Mesothelial cell of epicardium (in vitro differentiated cells): Measurements from ENCODE around the gene PLD5. TPM values are rescaled to one million over a fixed set of nuclear protein-coding genes. Genes with fewer than 3 reads are reported as not detected.
"Not testable (repeated sequence)": the region's sequence is repeated elsewhere in the genome, so short reads cannot be mapped to it uniquely, and the experiment has no call there.

Experiments used
- DNase-seq, 2 experiments: peaks; one replicate each; pipeline ENCODE4 v3.0.0; 2021; ENCODE audit warnings: low spot score in 2 of 2; ENCODE audit not compliant: unreplicated experiment in 2 of 2
- H3K27ac Mint-ChIP-seq: 2 replicates; pipeline ENCODE4 v1.8.0; 2021; ENCODE audit warnings: mixed read lengths
- H3K27me3 Mint-ChIP-seq: 2 replicates; pipeline ENCODE4 v1.8.0; 2021; ENCODE audit warnings: low read depth, mixed read lengths
- H3K36me3 Mint-ChIP-seq: 2 replicates; pipeline ENCODE4 v1.8.0; 2021; ENCODE audit warnings: mixed read lengths
- H3K4me1 Mint-ChIP-seq: 2 replicates; pipeline ENCODE4 v1.8.0; 2021; ENCODE audit warnings: mixed read lengths
- H3K4me3 Mint-ChIP-seq: 2 replicates; pipeline ENCODE4 v1.8.0; 2021; ENCODE audit warnings: mild to moderate bottlenecking, moderate library complexity, mixed read lengths
- H3K9me3 Mint-ChIP-seq: 2 replicates; pipeline ENCODE4 v1.8.0; 2021; ENCODE audit warnings: mixed read lengths
- CTCF ChIP-seq: fragments of 200-600 bp; sonication (generic); IDR thresholded peaks from one replicate; pipeline ENCODE4 v1.5.0; 2021; ENCODE audit warnings: antibody characterized with exemption; ENCODE audit not compliant: unreplicated experiment
- total RNA-seq: library from RNA; stranded (reverse); gene quantifications from 3 replicates; pipeline ENCODE4 v1.2.1, GENCODE V29; 2021

PLD5 gene
- total RNA-seq, 1 donor from 2014 or later = 4.3 TPM

- H3K4me3 Mint-ChIP-seq = no peak overlapping the region
- H3K4me1 Mint-ChIP-seq = peaks cover 7% of the 10 kb centered on the region
- no peak overlapping the region for H3K27ac Mint-ChIP-seq
- DNase-seq = no peak
- H3K27me3 Mint-ChIP-seq = peaks cover 2% of the 10 kb centered on the region
- peaks cover 19% of the 10 kb centered on the region for H3K9me3 Mint-ChIP-seq
- no peak for TF ChIP-seq CTCF
- H3K36me3 Mint-ChIP-seq = peaks cover under 1% of the 10 kb centered on the region
These were observed 206.4 kb downstream of the PLD5 start for GRCh38 chr1:242318140-242318539.

- not testable (repeated sequence) for DNase-seq, H3K4me3 Mint-ChIP-seq, H3K27me3 Mint-ChIP-seq, H3K36me3 Mint-ChIP-seq, H3K27ac Mint-ChIP-seq, H3K4me1 Mint-ChIP-seq
- peaks cover 23% of the 10 kb centered on the region for H3K9me3 Mint-ChIP-seq
These were observed 209.6 kb downstream of the PLD5 start for GRCh38 chr1:242314865-242315264.

- H3K9me3 Mint-ChIP-seq = peaks cover 23% of the 10 kb centered on the region
- not testable (repeated sequence) for H3K27me3 Mint-ChIP-seq, DNase-seq, H3K27ac Mint-ChIP-seq, H3K4me3 Mint-ChIP-seq, H3K36me3 Mint-ChIP-seq, H3K4me1 Mint-ChIP-seq
These were observed 210.3 kb downstream of the PLD5 start for GRCh38 chr1:242314085-242314649.

- not testable (repeated sequence) for H3K4me3 Mint-ChIP-seq, H3K27me3 Mint-ChIP-seq, H3K4me1 Mint-ChIP-seq, H3K36me3 Mint-ChIP-seq, H3K27ac Mint-ChIP-seq, DNase-seq
- H3K9me3 Mint-ChIP-seq = peaks cover 22% of the 10 kb centered on the region
These were observed 215.8 kb downstream of the PLD5 start for GRCh38 chr1:242308681-242309080.

- H3K9me3 Mint-ChIP-seq, H3K27me3 Mint-ChIP-seq, H3K4me3 Mint-ChIP-seq, H3K27ac Mint-ChIP-seq, H3K4me1 Mint-ChIP-seq, H3K36me3 Mint-ChIP-seq, DNase-seq: not testable (repeated sequence)
These were observed 230.7 kb downstream of the PLD5 start for GRCh38 chr1:242293781-242294180.

- H3K9me3 Mint-ChIP-seq, H3K27ac Mint-ChIP-seq, H3K36me3 Mint-ChIP-seq, H3K4me3 Mint-ChIP-seq, H3K27me3 Mint-ChIP-seq, H3K4me1 Mint-ChIP-seq, DNase-seq: not testable (repeated sequence)
These were observed 236.4 kb downstream of the PLD5 start for GRCh38 chr1:242288067-242288466.

- H3K36me3 Mint-ChIP-seq, H3K4me1 Mint-ChIP-seq, DNase-seq, H3K27me3 Mint-ChIP-seq, H3K4me3 Mint-ChIP-seq, H3K27ac Mint-ChIP-seq, H3K9me3 Mint-ChIP-seq: not testable (repeated sequence)
These were observed 241.6 kb downstream of the PLD5 start for GRCh38 chr1:242282758-242283485.

- H3K27ac Mint-ChIP-seq, H3K4me3 Mint-ChIP-seq, DNase-seq, H3K36me3 Mint-ChIP-seq, H3K9me3 Mint-ChIP-seq, H3K4me1 Mint-ChIP-seq, H3K27me3 Mint-ChIP-seq: not testable (repeated sequence)
These were observed 246.1 kb downstream of the PLD5 start for GRCh38 chr1:242278406-242278805.

GRCh38 chr1:242276769-242277168 is 247.7 kb downstream of the PLD5 start:
- H3K36me3 Mint-ChIP-seq, H3K27ac Mint-ChIP-seq, DNase-seq, H3K9me3 Mint-ChIP-seq, H3K4me1 Mint-ChIP-seq, H3K27me3 Mint-ChIP-seq, H3K4me3 Mint-ChIP-seq: not testable (repeated sequence)

GRCh38 chr1:242267004-242267403 is 257.5 kb downstream of the PLD5 start:
- not testable (repeated sequence) for H3K36me3 Mint-ChIP-seq, H3K9me3 Mint-ChIP-seq, H3K27me3 Mint-ChIP-seq, H3K4me3 Mint-ChIP-seq, DNase-seq, H3K4me1 Mint-ChIP-seq, H3K27ac Mint-ChIP-seq

- DNase-seq, H3K4me3 Mint-ChIP-seq, H3K27ac Mint-ChIP-seq, H3K27me3 Mint-ChIP-seq, H3K4me1 Mint-ChIP-seq, H3K36me3 Mint-ChIP-seq: not testable (repeated sequence)
- peaks cover 16% of the 10 kb centered on the region for H3K9me3 Mint-ChIP-seq
These were observed 260.1 kb downstream of the PLD5 start for GRCh38 chr1:242264419-242264818.
